GM23248 (cell line): Measurements from ENCODE around the gene TEX51.

Experiments used
- EZH2 ChIP-seq: fragments of 200-600 bp; sonication (generic); IDR thresholded peaks from 2 replicates; pipeline ENCODE4 v1.6.1; 2018; ENCODE audit warnings: antibody characterized with exemption, mild to moderate bottlenecking; ENCODE audit not compliant: insufficient read depth, poor library complexity, severe bottlenecking
- EZH2phosphoT487 ChIP-seq: fragments of 200-600 bp; sonication (generic); IDR thresholded peaks from 2 replicates; pipeline ENCODE4 v1.6.1; 2018; ENCODE audit warnings: antibody characterized with exemption, moderate library complexity, mild to moderate bottlenecking, low read depth; ENCODE audit not compliant: insufficient read depth

DNA sequence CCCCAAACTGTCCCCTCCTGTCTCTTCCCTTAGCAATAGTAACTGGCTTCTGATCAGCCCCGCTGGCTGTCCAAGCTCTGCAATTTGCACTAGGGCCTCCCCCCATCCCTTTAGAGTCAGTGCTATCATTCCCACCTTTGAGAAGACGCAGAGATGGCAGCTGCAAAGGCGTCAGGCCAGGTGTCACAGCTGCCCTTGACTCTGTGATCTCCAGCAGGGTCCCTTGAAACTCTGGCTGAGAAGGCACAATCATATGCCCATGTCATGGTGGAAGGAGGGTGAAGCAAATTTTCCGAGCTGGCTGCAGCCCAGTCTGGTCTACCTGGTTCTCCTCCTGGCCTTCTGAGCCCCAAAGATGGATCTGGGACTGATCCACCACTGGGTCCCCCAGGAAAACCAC is 49.2 kb upstream of the TEX51 start:
- TF ChIP-seq EZH2 (no peak), EZH2phosphoT487 (no peak)
